Osteocyte (in vitro differentiated cells): ENCODE results near the gene ZNRF1. TPM values are rescaled to one million over a fixed set of nuclear protein-coding genes. Genes with fewer than 3 reads are reported as not detected.

Experiments
- DNase-seq: peaks from one replicate; pipeline ENCODE4 v3.0.0; 2021; ENCODE audit warnings: mixed read lengths; ENCODE audit not compliant: unreplicated experiment; ENCODE audit errors: extremely low spot score
- H3K27ac Mint-ChIP-seq: one replicate; pipeline ENCODE4 v1.8.0; 2021; ENCODE audit warnings: mild to moderate bottlenecking, mixed read lengths; ENCODE audit not compliant: unreplicated experiment
- H3K27me3 Mint-ChIP-seq: one replicate; pipeline ENCODE4 v1.8.0; 2021; ENCODE audit warnings: mixed read lengths; ENCODE audit not compliant: unreplicated experiment
- H3K36me3 Mint-ChIP-seq: one replicate; pipeline ENCODE4 v1.8.0; 2021; ENCODE audit warnings: mixed read lengths; ENCODE audit not compliant: unreplicated experiment
- H3K4me1 Mint-ChIP-seq: one replicate; pipeline ENCODE4 v1.8.0; 2021; ENCODE audit warnings: mixed read lengths; ENCODE audit not compliant: unreplicated experiment
- H3K4me3 Mint-ChIP-seq: one replicate; pipeline ENCODE4 v1.8.0; 2021; ENCODE audit warnings: mild to moderate bottlenecking, moderate library complexity, mixed read lengths; ENCODE audit not compliant: unreplicated experiment
- H3K9me3 Mint-ChIP-seq: one replicate; pipeline ENCODE4 v1.8.0; 2021; ENCODE audit warnings: mixed read lengths; ENCODE audit not compliant: unreplicated experiment
- total RNA-seq: library from RNA; stranded (reverse); gene quantifications from 2 replicates; pipeline ENCODE4 v1.2.1, GENCODE V29; 2021
- TF ChIP-seq, protein P1 (sequence below): fragments of 200-600 bp; sonication (generic); IDR thresholded peaks from 2 replicates; pipeline ENCODE4 v1.5.0; 2021; ENCODE audit warnings: antibody characterized with exemption, mild to moderate bottlenecking, moderate library complexity

ZNRF1 gene
- total RNA-seq, 1 donor from 2014 or later = 32.1 TPM

GRCh38 chr16:75116911-75117245 lies 118.1 kb downstream of the ZNRF1 start:
- DNase-seq = no peak
- H3K36me3 Mint-ChIP-seq = no peaks in the 10 kb centered on the region
- H3K9me3 Mint-ChIP-seq = peaks cover 4% of the 10 kb centered on the region
- TF ChIP-seq, protein P1, sequence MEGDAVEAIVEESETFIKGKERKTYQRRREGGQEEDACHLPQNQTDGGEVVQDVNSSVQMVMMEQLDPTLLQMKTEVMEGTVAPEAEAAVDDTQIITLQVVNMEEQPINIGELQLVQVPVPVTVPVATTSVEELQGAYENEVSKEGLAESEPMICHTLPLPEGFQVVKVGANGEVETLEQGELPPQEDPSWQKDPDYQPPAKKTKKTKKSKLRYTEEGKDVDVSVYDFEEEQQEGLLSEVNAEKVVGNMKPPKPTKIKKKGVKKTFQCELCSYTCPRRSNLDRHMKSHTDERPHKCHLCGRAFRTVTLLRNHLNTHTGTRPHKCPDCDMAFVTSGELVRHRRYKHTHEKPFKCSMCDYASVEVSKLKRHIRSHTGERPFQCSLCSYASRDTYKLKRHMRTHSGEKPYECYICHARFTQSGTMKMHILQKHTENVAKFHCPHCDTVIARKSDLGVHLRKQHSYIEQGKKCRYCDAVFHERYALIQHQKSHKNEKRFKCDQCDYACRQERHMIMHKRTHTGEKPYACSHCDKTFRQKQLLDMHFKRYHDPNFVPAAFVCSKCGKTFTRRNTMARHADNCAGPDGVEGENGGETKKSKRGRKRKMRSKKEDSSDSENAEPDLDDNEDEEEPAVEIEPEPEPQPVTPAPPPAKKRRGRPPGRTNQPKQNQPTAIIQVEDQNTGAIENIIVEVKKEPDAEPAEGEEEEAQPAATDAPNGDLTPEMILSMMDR = no peak
- H3K27ac Mint-ChIP-seq = no peak overlapping the region
- H3K4me3 Mint-ChIP-seq = no peak overlapping the region
- H3K4me1 Mint-ChIP-seq = peaks cover 6% of the 10 kb centered on the region
- H3K27me3 Mint-ChIP-seq = no peaks in the 10 kb centered on the region

GRCh38 chr16:75118943-75119539 lies 120.2 kb downstream of the ZNRF1 start:
- Mint-ChIP-seq H3K27me3 (no peaks in the 10 kb centered on the region), H3K36me3 (no peaks in the 10 kb centered on the region), H3K27ac (no peak overlapping the region), H3K4me3 (no peak overlapping the region), H3K9me3 (peaks cover 8% of the 10 kb centered on the region), H3K4me1 (peaks cover 6% of the 10 kb centered on the region)
- TF ChIP-seq, protein P1 = no peak
- no peak for DNase-seq

DNA sequence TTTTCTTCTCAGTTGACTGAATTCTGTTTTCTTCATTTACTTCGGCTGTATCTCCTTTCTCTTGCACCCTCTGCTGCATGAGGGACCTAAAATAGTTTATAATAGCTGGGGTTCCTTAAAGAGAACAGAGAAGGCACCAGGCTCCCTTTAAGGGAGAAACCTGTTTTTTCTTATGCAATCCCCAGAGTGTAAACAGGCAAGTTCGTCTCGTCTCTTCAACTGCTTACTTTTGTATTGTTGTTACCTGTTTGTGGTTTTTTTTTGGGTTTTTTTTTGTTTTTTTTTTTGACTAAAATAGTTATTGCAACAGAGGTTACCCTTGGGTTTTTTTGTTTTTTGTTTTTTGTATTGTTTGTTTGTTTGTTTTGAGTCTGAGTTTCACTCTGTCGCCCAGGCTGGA lies 121.4 kb downstream of the ZNRF1 start:
- no peak overlapping the region for H3K27ac Mint-ChIP-seq
- no peak for DNase-seq
- TF ChIP-seq, protein P1 = no peak
- no peaks in the 10 kb centered on the region for H3K27me3 Mint-ChIP-seq
- peaks cover 8% of the 10 kb centered on the region for H3K9me3 Mint-ChIP-seq
- H3K36me3 Mint-ChIP-seq = no peaks in the 10 kb centered on the region
- peaks cover 6% of the 10 kb centered on the region for H3K4me1 Mint-ChIP-seq
- no peak overlapping the region for H3K4me3 Mint-ChIP-seq

- no peak overlapping the region for H3K27ac Mint-ChIP-seq
- no peaks in the 10 kb centered on the region for H3K36me3 Mint-ChIP-seq
- no peak overlapping the region for H3K4me3 Mint-ChIP-seq
- no peaks in the 10 kb centered on the region for H3K4me1 Mint-ChIP-seq
- peaks cover 8% of the 10 kb centered on the region for H3K9me3 Mint-ChIP-seq
- TF ChIP-seq, protein P1 = no peak
- H3K27me3 Mint-ChIP-seq = no peaks in the 10 kb centered on the region
- no peak for DNase-seq
Measured at GRCh38 chr16:75121949-75122568, 123.2 kb downstream of the ZNRF1 start.

GRCh38 chr16:75122609-75123008 lies 123.8 kb downstream of the ZNRF1 start:
- TF ChIP-seq, protein P1 = no peak
- H3K4me1 Mint-ChIP-seq = no peaks in the 10 kb centered on the region
- no peak overlapping the region for H3K4me3 Mint-ChIP-seq
- H3K27me3 Mint-ChIP-seq = no peaks in the 10 kb centered on the region
- peaks cover 8% of the 10 kb centered on the region for H3K9me3 Mint-ChIP-seq
- H3K36me3 Mint-ChIP-seq = no peaks in the 10 kb centered on the region
- DNase-seq = no peak
- H3K27ac Mint-ChIP-seq = no peak overlapping the region
